K562 (cell line): ENCODE data around the gene INCA1. TPM values are rescaled to one million over a fixed set of nuclear protein-coding genes. Genes with fewer than 3 reads are reported as not detected.

Experiments
- CC2D1A ChIP-seq: fragments of 450-650 bp; IDR thresholded peaks from 2 replicates; pipeline ENCODE4 v1.6.1; 2017; ENCODE audit warnings: mild to moderate bottlenecking
- CREB5 ChIP-seq: fragments of 250-450 bp; sonication (Bioruptor Pico); IDR thresholded peaks from 2 replicates; pipeline ENCODE4 v1.5.0; 2020; ENCODE audit warnings: mild to moderate bottlenecking
- HCFC1 ChIP-seq: IDR thresholded peaks from 2 replicates; pipeline ENCODE4 v1.6.1; 2012; ENCODE audit warnings: low read depth, low read length, improper control_type of control experiment
- HDAC2 ChIP-seq: fragments of 450-650 bp; IDR thresholded peaks from 2 replicates; pipeline ENCODE4 v1.6.1; 2016; ENCODE audit warnings: mild to moderate bottlenecking
- HNRNPL ChIP-seq: fragments of 200-400 bp; formaldehyde crosslinking; IDR thresholded peaks from 2 replicates; pipeline ENCODE4 v1.6.1; 2017; ENCODE audit warnings: low read depth, mild to moderate bottlenecking, low read length
- HOXB6 ChIP-seq: fragments of 250-450 bp; sonication (Bioruptor Pico); IDR thresholded peaks from 2 replicates; pipeline ENCODE4 v1.5.1; 2022; ENCODE audit warnings: mild to moderate bottlenecking, borderline replicate concordance
- ID3 ChIP-seq, 2 experiments: fragments of 250-450 bp in 1 of 2; fragments of 450-650 bp in 1 of 2; sonication (Bioruptor Pico) in 1 of 2; IDR thresholded peaks; 2 replicates each; pipeline versions ENCODE4 v1.6.1 to v1.8.0; 2016 to 2021; ENCODE audit warnings: mild to moderate bottlenecking in 2 of 2, moderate library complexity in 2 of 2, missing compliant biosample characterization in 1 of 2, missing genetic modification characterization in 1 of 2
- L3MBTL2 ChIP-seq: fragments of 450-650 bp; IDR thresholded peaks from 2 replicates; pipeline ENCODE4 v1.6.1; 2016; ENCODE audit warnings: mild to moderate bottlenecking, moderate library complexity
- MCM3 ChIP-seq: fragments of 450-650 bp; IDR thresholded peaks from 2 replicates; pipeline ENCODE4 v1.6.1; 2016
- MYNN ChIP-seq, 2 experiments: sonication (generic); formaldehyde crosslinking in 1 of 2; IDR thresholded peaks; 2 replicates each; pipeline versions ENCODE4 v1.5.0 to v1.6.1; 2016 to 2020; ENCODE audit warnings: antibody characterized with exemption in 1 of 2, missing genetic modification reagents in 1 of 2
- PCBP1 ChIP-seq: fragments of 200-400 bp; formaldehyde crosslinking; IDR thresholded peaks from 2 replicates; pipeline ENCODE4 v1.6.1; 2018; ENCODE audit warnings: mild to moderate bottlenecking, low read depth, low read length; ENCODE audit not compliant: poor library complexity, severe bottlenecking
- PKNOX1 ChIP-seq: fragments of 450-650 bp; IDR thresholded peaks from 2 replicates; pipeline ENCODE4 v1.6.1; 2016
- PYGO2 ChIP-seq: fragments of 450-650 bp; IDR thresholded peaks from 2 replicates; pipeline ENCODE4 v1.6.1; 2016; ENCODE audit warnings: mild to moderate bottlenecking, missing genetic modification characterization, moderate library complexity, missing compliant biosample characterization
- SMARCB1 ChIP-seq: IDR thresholded peaks from 2 replicates; pipeline ENCODE4 v1.6.1; 2011; ENCODE audit warnings: improper control_type of control experiment, low read depth; ENCODE audit not compliant: insufficient read length
- TAF9B ChIP-seq: fragments of 450-650 bp; IDR thresholded peaks from 2 replicates; pipeline ENCODE4 v1.6.1; 2018; ENCODE audit warnings: mild to moderate bottlenecking; ENCODE audit not compliant: partially characterized antibody
- THAP12 ChIP-seq: fragments of 250-450 bp; sonication (Bioruptor Pico); IDR thresholded peaks from 2 replicates; pipeline ENCODE4 v1.9.0; 2021; ENCODE audit warnings: mild to moderate bottlenecking, inconsistent platforms
- XRCC5 ChIP-seq: fragments of 200-400 bp; formaldehyde crosslinking; IDR thresholded peaks from 2 replicates; pipeline ENCODE4 v1.6.1; 2017; ENCODE audit warnings: low read depth, mild to moderate bottlenecking, low read length
- ZBTB1 ChIP-seq: sonication (generic); formaldehyde crosslinking; IDR thresholded peaks from 2 replicates; pipeline ENCODE4 v1.8.1; 2023; ENCODE audit warnings: missing genetic modification reagents, low read depth, mild to moderate bottlenecking, borderline replicate concordance
- ZEB2 ChIP-seq: fragments of 450-650 bp; IDR thresholded peaks from 2 replicates; pipeline ENCODE4 v1.6.1; 2016
- ZNF134 ChIP-seq: fragments of 250-450 bp; sonication (Bioruptor Pico); conservative IDR thresholded peaks from 2 replicates; pipeline ENCODE4 v1.4.0; 2020
- ZNF165 ChIP-seq: fragments of 250-450 bp; sonication (Bioruptor Pico); IDR thresholded peaks from 2 replicates; pipeline ENCODE4 v1.4.0; 2020; ENCODE audit warnings: borderline replicate concordance
- ZNF511 ChIP-seq: sonication (generic); formaldehyde crosslinking; IDR thresholded peaks from 2 replicates; pipeline ENCODE4 v1.8.0; 2022; ENCODE audit warnings: mild to moderate bottlenecking, missing genetic modification reagents
- ZNF584 ChIP-seq: fragments of 200-800 bp; sonication (Bioruptor generic); IDR thresholded peaks from 2 replicates; pipeline ENCODE4 v1.6.1; 2016; ENCODE audit warnings: low read depth, mild to moderate bottlenecking, missing genetic modification characterization, missing compliant biosample characterization
- ZNF830 ChIP-seq: fragments of 250-450 bp; sonication (Bioruptor Pico); IDR thresholded peaks from 2 replicates; pipeline ENCODE4 v1.5.0; 2021; ENCODE audit warnings: mild to moderate bottlenecking
- polyA plus RNA-seq, 8 experiments: library from polyadenylated mRNA; depleted of rRNA in 4 of 8; stranded (reverse) in 5 of 8; unstranded in 3 of 8; fragments of >200 nt; fragmentation: Nextera tagmentation in 2 of 8; fragmentation: Illumina TruSeq in 1 of 8; extraction: Ambion mirVana in 2 of 8; extraction: Trizol in 1 of 8; gene quantifications; 2 replicates each; pipeline versions ENCODE4 v1.2.1 to v1.2.3, GENCODE V29; 2011 to 2014; ENCODE audit warnings: inconsistent platforms in 1 of 8, missing spikeins in 1 of 8
- total RNA-seq, 7 experiments: library from RNA; depleted of rRNA in 6 of 7; stranded (reverse); fragments of >200 nt in 6 of 7; fragmentation: Illumina TruSeq in 2 of 7; extraction: Trizol in 2 of 7; gene quantifications; 2 replicates each; pipeline versions ENCODE4 v1.2.1 to v1.2.3, GENCODE V29; 2011 to 2021; ENCODE audit warnings: low replicate concordance in 1 of 7

Gene INCA1
- total and polyA plus RNA-seq, 9 of the 15 experiments (the other 6 are each of a cell fraction or from before 2014, with no cell fraction given), result 0.08 to 0.50 (median 0.13) TPM; not detected in 4

- TF ChIP-seq PYGO2 (tag) (no peak), ZEB2 (no peak), ID3 (CRISPR knock-in tag; IDR thresholded peaks at IDR 0.05) (no peak), ID3 (tag; IDR thresholded peaks at IDR 0.05) (peak; percentile 70; the same call in 1 of the 2 replicates), ZNF584 (CRISPR knock-in tag) (0 out of 2 replicates have a peak, but pooled peaks have one; percentile 24), L3MBTL2 (peak; percentile 97), CREB5 (CRISPR knock-in tag) (no peak), CC2D1A (no peak; the same call in 1 of the 2 replicates), PCBP1 (no peak), ZNF830 (CRISPR knock-in tag) (no peak), ZNF134 (CRISPR knock-in tag) (no peak), ZBTB1 (CRISPR knock-in tag) (no peak), XRCC5 (no peak), MYNN (IDR thresholded peaks at IDR 0.05) (no peak), MYNN (CRISPR knock-in tag; IDR thresholded peaks at IDR 0.05) (no peak), PKNOX1 (peak; percentile 100), HNRNPL (no peak), TAF9B (no peak), MCM3 (no peak), ZNF511 (peak; percentile 49; the same call in 1 of the 2 replicates), THAP12 (CRISPR knock-in tag) (no peak), HDAC2 (no peak), ZNF165 (CRISPR knock-in tag) (no peak), SMARCB1 (no peak), HCFC1 (no peak), HOXB6 (no peak)
Measured at GRCh38 chr17:4966844-4967538, 30.3 kb downstream of the INCA1 start (continued).
